HUES48 (cell line): ENCODE results near the gene SLIT3.

Experiments
- H3K27ac ChIP-seq: one replicate; pipeline ENCODE4 v1.7.0; 2013; ENCODE audit warnings: low read depth, low read length, inconsistent platforms
- H3K27me3 ChIP-seq: 2 replicates; pipeline ENCODE4 v1.6.1; 2013; ENCODE audit warnings: mild to moderate bottlenecking, low read length; ENCODE audit not compliant: control insufficient read depth, insufficient read depth
- H3K36me3 ChIP-seq: 2 replicates; pipeline ENCODE4 v1.6.1; 2013; ENCODE audit warnings: low read length; ENCODE audit not compliant: control insufficient read depth, insufficient read depth
- H3K4me1 ChIP-seq: 2 replicates; pipeline ENCODE4 v1.6.1; 2013; ENCODE audit warnings: mild to moderate bottlenecking, low read length; ENCODE audit not compliant: control insufficient read depth, insufficient read depth
- H3K4me3 ChIP-seq: 2 replicates; pipeline ENCODE4 v1.5.1; 2013; ENCODE audit warnings: mild to moderate bottlenecking, low read depth, low read length
- H3K9ac ChIP-seq: 2 replicates; pipeline ENCODE4 v1.6.1; 2013; ENCODE audit warnings: mild to moderate bottlenecking, low read depth, low read length, moderate library complexity
- H3K9me3 ChIP-seq: 2 replicates; pipeline ENCODE4 v1.6.1; 2013; ENCODE audit warnings: low read length; ENCODE audit not compliant: control insufficient read depth, insufficient read depth

The SLIT3 gene

DNA sequence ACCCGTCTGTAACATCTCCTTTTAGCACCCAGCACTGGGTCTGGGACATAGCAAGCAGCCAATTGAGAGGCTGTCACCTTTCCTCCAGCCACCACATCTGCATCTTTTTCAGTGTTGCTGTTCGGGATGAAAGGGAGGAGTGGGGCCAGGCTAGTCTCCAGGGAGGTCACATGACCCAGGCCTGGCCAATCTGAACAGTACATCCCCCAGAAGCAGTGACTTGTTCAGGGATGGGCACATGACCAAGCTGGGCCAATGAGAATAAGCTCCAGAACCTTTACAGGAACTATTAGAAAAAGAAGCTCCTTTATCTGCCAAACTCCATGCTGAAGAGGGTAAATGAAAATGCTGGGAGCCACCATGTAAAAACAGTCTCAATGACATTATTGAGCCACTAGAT, 359.0 kb downstream of the SLIT3 start:
- Histone ChIP-seq H3K4me3 (no peak overlapping the region), H3K27ac (no peak overlapping the region), H3K9me3 (no peaks in the 10 kb centered on the region), H3K4me1 (peaks cover 6% of the 10 kb centered on the region; the same call in 1 of the 2 replicates), H3K9ac (no peak overlapping the region), H3K36me3 (no peaks in the 10 kb centered on the region), H3K27me3 (no peaks in the 10 kb centered on the region; the same call in 1 of the 2 replicates)

- H3K27ac ChIP-seq, result no peak overlapping the region
- peaks cover 6% of the 10 kb centered on the region; the same call in 1 of the 2 replicates for H3K4me1 ChIP-seq
- H3K9ac ChIP-seq, result no peak overlapping the region
- no peaks in the 10 kb centered on the region for H3K36me3 ChIP-seq
- H3K4me3 ChIP-seq, result no peak overlapping the region
- H3K27me3 ChIP-seq, result no peaks in the 10 kb centered on the region; the same call in 1 of the 2 replicates
- H3K9me3 ChIP-seq, result no peaks in the 10 kb centered on the region
Measured at GRCh38 chr5:168940712-168941111, 360.2 kb downstream of the SLIT3 start.

DNA sequence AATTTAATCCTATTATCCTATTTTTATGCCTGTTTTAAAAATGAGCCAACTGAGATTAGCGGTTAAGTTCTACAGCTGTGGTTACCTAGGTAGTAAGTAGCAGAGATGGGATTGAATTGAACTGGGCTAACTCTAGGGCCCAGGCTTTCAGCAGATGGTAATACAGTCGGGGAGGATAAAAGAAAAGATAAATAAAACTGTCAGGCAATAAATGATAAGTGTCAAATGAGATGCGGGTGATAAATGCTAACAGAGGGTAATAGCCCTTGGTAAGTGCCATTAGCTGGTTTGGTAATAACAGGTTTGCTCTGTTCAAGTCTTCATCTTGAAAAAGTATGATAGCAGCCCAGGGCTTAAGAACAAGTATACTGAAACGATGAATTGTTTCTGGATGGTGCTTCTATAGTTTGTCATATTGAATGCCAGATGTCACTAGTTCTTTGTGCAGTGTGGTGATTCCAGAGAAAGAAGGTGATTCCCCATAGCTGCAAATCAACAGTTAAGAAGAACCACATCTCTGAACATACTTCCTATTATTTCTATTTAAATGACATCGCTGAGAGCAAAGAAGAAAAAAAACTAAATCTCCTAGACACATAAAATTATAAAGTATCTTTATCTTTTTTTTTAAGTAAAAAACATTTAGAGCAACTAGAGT, 360.9 kb downstream of the SLIT3 start:
- Histone ChIP-seq H3K36me3 (no peaks in the 10 kb centered on the region), H3K4me3 (no peak overlapping the region), H3K27ac (no peak overlapping the region), H3K9me3 (no peaks in the 10 kb centered on the region), H3K4me1 (peaks cover 6% of the 10 kb centered on the region; the same call in 1 of the 2 replicates), H3K9ac (no peak overlapping the region), H3K27me3 (no peaks in the 10 kb centered on the region; the same call in 1 of the 2 replicates)

GRCh38 chr5:168939156-168939800, 361.7 kb downstream of the SLIT3 start:
- Histone ChIP-seq H3K4me3 (no peak overlapping the region), H3K4me1 (peaks cover 5% of the 10 kb centered on the region; the same call in 1 of the 2 replicates), H3K27me3 (no peaks in the 10 kb centered on the region), H3K9me3 (no peaks in the 10 kb centered on the region), H3K27ac (no peak overlapping the region), H3K9ac (no peak overlapping the region), H3K36me3 (no peaks in the 10 kb centered on the region)

- Histone ChIP-seq H3K27me3 (no peaks in the 10 kb centered on the region), H3K9ac (no peak overlapping the region), H3K4me1 (peaks cover 4% of the 10 kb centered on the region; the same call in 1 of the 2 replicates), H3K4me3 (no peak overlapping the region), H3K9me3 (no peaks in the 10 kb centered on the region), H3K27ac (no peak overlapping the region), H3K36me3 (no peaks in the 10 kb centered on the region)
Measured at GRCh38 chr5:168936511-168936910, 364.4 kb downstream of the SLIT3 start.

- no peaks in the 10 kb centered on the region for H3K27me3 ChIP-seq
- no peak overlapping the region for H3K4me3 ChIP-seq
- H3K9me3 ChIP-seq, result no peaks in the 10 kb centered on the region
- H3K9ac ChIP-seq, result no peak overlapping the region
- H3K27ac ChIP-seq, result no peak overlapping the region
- no peaks in the 10 kb centered on the region for H3K36me3 ChIP-seq
- peaks cover 4% of the 10 kb centered on the region; the same call in 1 of the 2 replicates for H3K4me1 ChIP-seq
Measured at GRCh38 chr5:168935183-168935582, 365.8 kb downstream of the SLIT3 start.

- Histone ChIP-seq H3K36me3 (no peaks in the 10 kb centered on the region), H3K4me1 (peaks cover 4% of the 10 kb centered on the region; the same call in 1 of the 2 replicates), H3K9ac (no peak overlapping the region), H3K9me3 (no peaks in the 10 kb centered on the region), H3K27me3 (no peaks in the 10 kb centered on the region), H3K4me3 (no peak overlapping the region), H3K27ac (no peak overlapping the region)
Measured at GRCh38 chr5:168934169-168934568, 366.8 kb downstream of the SLIT3 start.

DNA sequence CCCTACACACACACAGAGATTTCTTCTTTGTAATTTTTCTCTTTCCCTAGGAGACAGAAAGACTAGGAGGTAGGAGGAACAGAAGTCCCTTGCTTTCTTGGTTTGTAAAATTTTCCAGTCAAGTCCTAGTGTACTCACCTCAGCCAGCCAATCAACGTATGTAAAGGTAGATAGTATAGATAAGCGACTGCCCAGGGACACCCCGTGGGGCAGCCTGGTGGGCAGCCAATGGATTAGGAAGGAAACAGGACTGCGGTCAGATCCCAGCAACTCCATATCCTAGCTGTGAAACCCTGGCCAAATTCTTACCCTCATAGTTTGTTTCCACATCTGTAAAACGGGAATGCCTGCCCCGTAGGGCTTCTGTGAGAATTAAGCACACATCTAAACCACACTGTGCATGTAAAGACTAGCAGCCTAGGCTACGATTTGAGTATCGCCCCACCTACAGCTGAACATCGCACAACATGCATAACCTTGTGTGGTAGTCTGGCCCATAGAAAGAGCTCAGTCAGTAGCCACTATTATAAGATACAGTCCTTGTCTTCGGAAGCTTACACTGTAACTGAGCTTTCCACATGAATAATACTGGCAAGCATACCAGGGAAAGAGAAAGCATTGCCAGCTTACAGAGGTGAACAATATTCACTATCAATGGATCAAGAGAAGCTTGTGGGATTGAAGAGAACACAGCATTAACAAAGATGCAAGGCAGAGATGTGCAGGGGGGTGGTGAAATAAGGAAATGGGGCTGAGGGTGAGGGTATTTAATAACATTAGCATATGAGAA, 368.3 kb downstream of the SLIT3 start:
- Histone ChIP-seq H3K4me1 (peaks cover 4% of the 10 kb centered on the region; the same call in 1 of the 2 replicates), H3K27ac (no peak overlapping the region)

DNA sequence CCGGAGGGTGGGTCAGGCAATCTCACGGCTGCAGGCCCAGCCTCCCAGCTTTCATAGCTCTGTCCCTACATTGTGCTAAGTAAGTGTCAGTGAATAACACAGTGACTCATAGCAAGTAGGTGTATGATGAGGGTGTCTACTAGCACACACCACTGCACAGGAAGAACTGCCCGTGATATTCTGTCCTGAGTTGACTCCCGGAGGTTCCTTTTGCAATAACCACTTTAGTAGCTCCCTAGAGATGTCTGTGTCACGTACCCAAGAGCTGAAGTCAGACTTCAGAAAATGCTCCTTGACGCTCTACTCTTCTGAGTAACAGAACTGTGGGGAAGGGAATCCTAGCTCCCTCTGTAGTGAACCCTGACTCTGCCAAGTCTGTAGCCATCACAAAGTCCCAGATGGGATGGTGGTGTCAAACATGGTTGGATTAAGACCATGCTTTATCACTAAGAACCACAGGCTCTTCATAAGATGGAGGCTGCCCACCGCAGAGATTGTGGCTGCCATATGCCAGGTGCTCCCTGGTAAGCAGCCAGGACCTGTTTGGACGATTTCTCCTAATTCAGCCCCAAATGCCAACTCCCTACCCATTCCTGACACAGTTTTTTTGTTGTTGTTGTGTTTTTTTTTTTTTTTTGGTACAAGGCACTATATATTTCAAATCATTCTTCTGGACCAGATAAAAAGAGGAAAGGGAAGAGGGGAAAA, 369.1 kb downstream of the SLIT3 start:
- Histone ChIP-seq H3K4me3 (no peak overlapping the region), H3K27me3 (no peaks in the 10 kb centered on the region), H3K27ac (no peak overlapping the region), H3K9me3 (no peaks in the 10 kb centered on the region), H3K4me1 (peaks cover 4% of the 10 kb centered on the region; the same call in 1 of the 2 replicates), H3K36me3 (no peaks in the 10 kb centered on the region), H3K9ac (no peak overlapping the region)

More for the DNA sequence above, 368.3 kb downstream of the SLIT3 start:
- Histone ChIP-seq H3K9me3 (no peaks in the 10 kb centered on the region), H3K4me3 (no peak overlapping the region), H3K27me3 (no peaks in the 10 kb centered on the region), H3K9ac (no peak overlapping the region), H3K36me3 (no peaks in the 10 kb centered on the region)

DNA sequence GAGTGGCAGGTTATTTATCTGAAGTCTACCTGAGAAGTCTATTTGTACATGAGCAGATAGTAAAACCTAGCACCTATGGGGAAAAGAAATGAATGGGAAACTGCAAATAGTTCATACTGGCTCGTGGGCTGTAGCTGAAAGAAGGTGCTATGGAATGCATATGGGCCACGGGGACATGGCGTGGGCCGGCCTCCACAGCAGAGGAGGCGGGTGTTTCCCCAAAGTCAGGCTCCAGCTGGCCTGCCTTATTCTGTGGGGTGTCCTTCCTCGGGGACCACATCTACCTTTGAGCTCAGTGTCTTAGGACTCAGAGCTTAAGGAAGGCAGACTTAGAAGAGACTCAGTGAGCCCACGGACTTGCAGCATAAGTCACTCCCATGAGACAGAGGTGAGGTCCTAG, 371.3 kb downstream of the SLIT3 start:
- H3K27me3 ChIP-seq, result no peaks in the 10 kb centered on the region
- H3K36me3 ChIP-seq, result no peaks in the 10 kb centered on the region
- H3K9me3 ChIP-seq, result no peaks in the 10 kb centered on the region

More for the DNA sequence above, 371.3 kb downstream of the SLIT3 start:
- Histone ChIP-seq H3K9ac (no peak overlapping the region), H3K27ac (no peak overlapping the region), H3K4me1 (peaks cover 4% of the 10 kb centered on the region; the same call in 1 of the 2 replicates), H3K4me3 (no peak overlapping the region)
